HUES48 (cell line): Measurements from ENCODE around the gene MEIOSIN.

Experiments
- H3K27ac ChIP-seq: one replicate; pipeline ENCODE4 v1.7.0; 2013; ENCODE audit warnings: low read depth, low read length, inconsistent platforms
- H3K27me3 ChIP-seq: 2 replicates; pipeline ENCODE4 v1.6.1; 2013; ENCODE audit warnings: mild to moderate bottlenecking, low read length; ENCODE audit not compliant: control insufficient read depth, insufficient read depth
- H3K36me3 ChIP-seq: 2 replicates; pipeline ENCODE4 v1.6.1; 2013; ENCODE audit warnings: low read length; ENCODE audit not compliant: control insufficient read depth, insufficient read depth
- H3K4me1 ChIP-seq: 2 replicates; pipeline ENCODE4 v1.6.1; 2013; ENCODE audit warnings: mild to moderate bottlenecking, low read length; ENCODE audit not compliant: control insufficient read depth, insufficient read depth
- H3K4me3 ChIP-seq: 2 replicates; pipeline ENCODE4 v1.5.1; 2013; ENCODE audit warnings: mild to moderate bottlenecking, low read depth, low read length
- H3K9ac ChIP-seq: 2 replicates; pipeline ENCODE4 v1.6.1; 2013; ENCODE audit warnings: mild to moderate bottlenecking, low read depth, low read length, moderate library complexity
- H3K9me3 ChIP-seq: 2 replicates; pipeline ENCODE4 v1.6.1; 2013; ENCODE audit warnings: low read length; ENCODE audit not compliant: control insufficient read depth, insufficient read depth

Gene MEIOSIN

GRCh38 chr19:45766869-45767346, 33.7 kb downstream of the MEIOSIN start:
- Histone ChIP-seq H3K4me1 (peaks cover 35% of the 10 kb centered on the region), H3K27me3 (no peaks in the 10 kb centered on the region), H3K27ac (peak overlapping the region; percentile 99), H3K36me3 (no peaks in the 10 kb centered on the region), H3K9ac (no peak overlapping the region), H3K4me3 (peak overlapping the region; percentile 91), H3K9me3 (no peaks in the 10 kb centered on the region)

- H3K36me3 ChIP-seq, result no peaks in the 10 kb centered on the region
- peak overlapping the region; percentile 75; the same call in 1 of the 2 replicates for H3K9ac ChIP-seq
- peak overlapping the region; percentile 99 for H3K27ac ChIP-seq
- peaks cover 37% of the 10 kb centered on the region for H3K4me1 ChIP-seq
- peak overlapping the region; percentile 91 for H3K4me3 ChIP-seq
- no peaks in the 10 kb centered on the region for H3K9me3 ChIP-seq
- no peaks in the 10 kb centered on the region for H3K27me3 ChIP-seq
These were observed 34.2 kb downstream of the MEIOSIN start for GRCh38 chr19:45767410-45767880.

DNA sequence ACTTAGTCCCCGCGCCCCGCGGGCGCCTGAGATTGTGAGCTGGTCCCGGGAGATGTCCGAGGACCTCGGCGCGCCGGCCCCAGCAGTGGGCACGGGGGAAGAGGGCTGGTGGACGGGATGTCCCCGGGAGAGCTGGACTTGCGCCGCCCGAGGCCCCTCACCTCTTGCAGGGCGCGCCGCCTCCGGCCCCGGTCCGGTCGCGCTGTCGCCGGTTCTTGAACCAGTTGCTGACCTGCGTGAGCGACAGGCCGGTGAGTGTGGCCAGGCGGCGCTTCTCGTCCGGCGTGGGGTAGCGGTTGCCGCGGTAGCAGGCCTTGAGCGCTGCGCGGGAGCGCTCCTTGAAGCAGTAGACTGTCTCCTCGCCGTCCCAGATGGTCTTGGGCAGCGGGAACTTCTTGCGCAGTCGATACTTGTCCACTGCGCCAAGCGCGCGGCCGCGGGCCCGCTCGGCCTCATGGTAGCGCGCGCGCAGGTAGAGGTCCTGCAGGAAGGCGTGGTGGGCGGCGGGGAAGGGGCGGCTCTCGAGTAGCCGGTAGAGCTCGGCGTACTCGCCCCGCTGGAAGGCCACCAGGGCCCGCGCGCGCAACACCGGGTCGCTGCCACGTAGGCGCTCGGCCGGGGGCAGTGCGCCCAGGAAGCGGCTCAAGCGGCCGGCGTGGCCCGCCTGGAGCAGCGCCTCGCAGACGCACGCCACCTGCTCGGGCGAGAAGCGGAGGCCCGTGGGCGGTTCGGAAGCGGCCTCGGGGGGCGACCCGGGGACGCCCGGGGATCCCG, 34.8 kb downstream of the MEIOSIN start:
- H3K36me3 ChIP-seq, result no peaks in the 10 kb centered on the region
- no peaks in the 10 kb centered on the region for H3K27me3 ChIP-seq
- H3K27ac ChIP-seq, result peak overlapping the region; percentile 99
- peaks cover 37% of the 10 kb centered on the region for H3K4me1 ChIP-seq
- H3K9ac ChIP-seq, result peak overlapping the region; percentile 75
- H3K9me3 ChIP-seq, result no peaks in the 10 kb centered on the region
- H3K4me3 ChIP-seq, result peak overlapping the region; percentile 91

- Histone ChIP-seq H3K4me3 (peak overlapping the region; percentile 91), H3K27ac (peak overlapping the region; percentile 99), H3K4me1 (peaks cover 36% of the 10 kb centered on the region), H3K36me3 (no peaks in the 10 kb centered on the region), H3K9me3 (no peaks in the 10 kb centered on the region), H3K27me3 (no peaks in the 10 kb centered on the region), H3K9ac (peak overlapping the region; percentile 96)
These were observed 35.4 kb downstream of the MEIOSIN start for GRCh38 chr19:45768655-45768983.

DNA sequence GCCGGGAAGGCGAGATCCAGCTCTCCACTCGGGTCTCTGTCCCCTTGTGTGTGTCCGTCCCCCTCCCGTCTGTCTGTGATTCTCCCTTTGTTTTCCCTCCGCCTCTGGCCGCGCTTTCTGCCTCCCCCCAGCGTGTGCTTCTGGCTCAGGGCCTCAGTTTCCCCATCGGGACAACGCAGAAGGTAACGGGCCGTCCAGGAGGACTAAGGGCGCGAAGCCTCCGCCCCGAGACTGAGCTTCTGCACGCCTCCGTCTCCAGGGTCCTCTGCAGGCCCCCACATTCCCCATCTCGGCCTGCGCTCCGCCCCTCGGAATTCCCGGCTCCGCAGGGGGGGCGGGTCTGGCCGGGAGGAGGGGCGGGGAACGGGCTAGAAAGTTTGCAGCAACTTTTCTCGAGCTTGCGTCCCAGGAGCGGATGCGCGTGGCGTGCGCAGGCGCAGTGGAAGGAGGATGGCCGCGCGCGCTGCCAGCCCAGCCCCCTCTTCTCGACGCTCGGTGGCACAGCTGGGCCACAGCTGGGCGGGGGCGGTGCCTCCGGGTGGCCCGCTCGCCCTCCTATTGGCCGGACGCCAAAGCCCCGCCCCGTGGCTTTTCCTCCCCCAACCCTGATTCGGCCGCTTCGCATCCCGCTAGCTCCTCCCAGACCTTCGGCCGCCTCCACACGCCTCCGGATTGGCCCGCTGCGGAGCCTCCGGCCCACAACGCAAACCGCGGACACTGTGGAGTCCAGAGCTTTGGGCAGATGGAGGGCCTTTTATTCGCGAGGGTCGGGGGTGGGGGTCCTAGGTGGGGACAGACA, 35.9 kb downstream of the MEIOSIN start, which contains the start of gene SIX5:
Gene SIX5 (minus strand): TSS at position 269 of the 799 bp plus-strand sequence. CDS start 408 bp downstream, outside the sequence.
- peaks cover 31% of the 10 kb centered on the region for H3K4me1 ChIP-seq
- H3K36me3 ChIP-seq, result no peaks in the 10 kb centered on the region
- no peaks in the 10 kb centered on the region for H3K9me3 ChIP-seq
- peak within 1 kb of the TSS; percentile 99 for H3K27ac ChIP-seq
- H3K27me3 ChIP-seq, result no peaks in the 10 kb centered on the region
- H3K9ac ChIP-seq, result peak within 1 kb of the TSS; percentile 96
- H3K4me3 ChIP-seq, result peak within 1 kb of the TSS; percentile 91

DNA sequence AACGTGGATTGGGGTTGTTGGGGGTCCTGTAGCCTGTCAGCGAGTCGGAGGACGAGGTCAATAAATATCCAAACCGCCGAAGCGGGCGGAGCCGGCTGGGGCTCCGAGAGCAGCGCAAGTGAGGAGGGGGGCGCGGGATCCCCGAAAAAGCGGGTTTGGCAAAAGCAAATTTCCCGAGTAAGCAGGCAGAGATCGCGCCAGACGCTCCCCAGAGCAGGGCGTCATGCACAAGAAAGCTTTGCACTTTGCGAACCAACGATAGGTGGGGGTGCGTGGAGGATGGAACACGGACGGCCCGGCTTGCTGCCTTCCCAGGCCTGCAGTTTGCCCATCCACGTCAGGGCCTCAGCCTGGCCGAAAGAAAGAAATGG, 36.6 kb downstream of the MEIOSIN start:
- Histone ChIP-seq H3K4me1 (peaks cover 24% of the 10 kb centered on the region), H3K27ac (peak overlapping the region; percentile 98), H3K9ac (peak overlapping the region; percentile 62), H3K36me3 (no peaks in the 10 kb centered on the region), H3K27me3 (no peaks in the 10 kb centered on the region), H3K9me3 (no peaks in the 10 kb centered on the region), H3K4me3 (peak overlapping the region; percentile 72)

DNA sequence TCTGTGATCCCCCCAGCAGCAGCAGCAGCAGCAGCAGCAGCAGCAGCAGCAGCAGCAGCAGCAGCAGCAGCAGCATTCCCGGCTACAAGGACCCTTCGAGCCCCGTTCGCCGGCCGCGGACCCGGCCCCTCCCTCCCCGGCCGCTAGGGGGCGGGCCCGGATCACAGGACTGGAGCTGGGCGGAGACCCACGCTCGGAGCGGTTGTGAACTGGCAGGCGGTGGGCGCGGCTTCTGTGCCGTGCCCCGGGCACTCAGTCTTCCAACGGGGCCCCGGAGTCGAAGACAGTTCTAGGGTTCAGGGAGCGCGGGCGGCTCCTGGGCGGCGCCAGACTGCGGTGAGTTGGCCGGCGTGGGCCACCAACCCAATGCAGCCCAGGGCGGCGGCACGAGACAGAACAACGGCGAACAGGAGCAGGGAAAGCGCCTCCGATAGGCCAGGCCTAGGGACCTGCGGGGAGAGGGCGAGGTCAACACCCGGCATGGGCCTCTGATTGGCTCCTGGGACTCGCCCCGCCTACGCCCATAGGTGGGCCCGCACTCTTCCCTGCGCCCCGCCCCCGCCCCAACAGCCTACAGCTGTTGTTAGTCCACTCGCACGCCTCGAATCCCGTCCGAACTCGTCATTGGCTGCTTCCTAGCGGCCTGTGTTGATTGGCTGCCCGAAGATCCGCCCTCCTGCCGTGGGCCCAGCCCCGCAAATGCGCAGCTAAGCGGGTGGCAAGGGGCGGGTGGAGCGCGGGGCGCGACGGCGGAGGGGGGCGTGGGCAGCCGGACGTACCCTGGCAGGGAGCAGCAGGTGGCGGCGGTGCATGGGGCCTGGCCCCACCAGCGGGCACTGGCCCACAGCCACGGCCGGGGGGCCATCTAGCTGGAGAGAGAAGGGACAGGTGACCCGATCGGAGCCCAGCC, 37.2 kb downstream of the MEIOSIN start:
- peak overlapping the region; percentile 72 for H3K4me3 ChIP-seq
- no peaks in the 10 kb centered on the region for H3K36me3 ChIP-seq
- H3K9me3 ChIP-seq, result no peaks in the 10 kb centered on the region
- H3K27ac ChIP-seq, result peak overlapping the region; percentile 98
- H3K4me1 ChIP-seq, result peaks cover 18% of the 10 kb centered on the region; the same call in 1 of the 2 replicates
- H3K9ac ChIP-seq, result peak overlapping the region; percentile 76
- H3K27me3 ChIP-seq, result no peaks in the 10 kb centered on the region

- Histone ChIP-seq H3K27ac (peak overlapping the region; percentile 35), H3K9me3 (no peaks in the 10 kb centered on the region), H3K9ac (0 out of 2 replicates have a peak overlapping the region, but pooled peaks have one; percentile 26), H3K36me3 (no peaks in the 10 kb centered on the region), H3K27me3 (no peaks in the 10 kb centered on the region), H3K4me1 (peaks cover 16% of the 10 kb centered on the region; the same call in 1 of the 2 replicates), H3K4me3 (peak overlapping the region; percentile 72)
These were observed 38.2 kb downstream of the MEIOSIN start for GRCh38 chr19:45771311-45771933.

DNA sequence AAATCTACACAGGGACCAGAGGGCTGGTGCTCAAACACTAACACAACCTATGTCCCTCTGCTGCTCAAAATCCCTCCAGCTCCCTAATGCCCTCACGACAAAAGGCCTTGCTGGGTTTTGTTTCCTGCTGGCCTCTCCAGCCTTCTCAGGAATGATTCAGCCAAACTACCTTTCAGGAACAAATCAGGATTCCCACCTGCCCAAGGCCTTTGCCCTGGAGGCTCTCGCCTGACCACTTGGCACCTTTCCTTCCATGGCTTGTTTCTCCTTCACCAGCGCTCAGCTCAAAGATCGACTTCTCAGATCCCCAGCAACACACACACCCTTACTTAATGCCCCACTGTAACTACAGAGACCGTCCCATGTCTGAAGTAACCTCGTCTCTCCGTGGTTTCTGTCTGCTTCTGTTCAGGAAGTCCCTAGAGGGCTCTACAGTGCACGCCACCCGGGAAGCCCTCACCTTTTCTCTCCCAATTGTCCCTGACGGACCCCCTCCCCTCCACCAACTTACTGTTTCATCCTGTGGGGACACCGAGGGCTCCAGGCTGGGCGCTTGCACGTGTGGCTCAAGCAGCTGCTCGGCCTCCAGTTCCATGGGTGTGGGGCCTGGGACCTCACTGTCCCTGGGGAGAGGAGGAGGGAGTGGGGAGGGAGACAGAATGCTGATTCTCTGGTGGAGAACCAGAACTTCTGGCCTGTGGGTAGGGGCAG, 39.0 kb downstream of the MEIOSIN start:
- no peak overlapping the region for H3K9ac ChIP-seq
- H3K27ac ChIP-seq, result peak overlapping the region; percentile 35
- peaks cover 8% of the 10 kb centered on the region for H3K36me3 ChIP-seq
- H3K4me1 ChIP-seq, result peaks cover 9% of the 10 kb centered on the region; the same call in 1 of the 2 replicates
- H3K9me3 ChIP-seq, result no peaks in the 10 kb centered on the region
- H3K4me3 ChIP-seq, result no peak overlapping the region
- H3K27me3 ChIP-seq, result no peaks in the 10 kb centered on the region
